HG03039 (cell line): ENCODE results near the gene NBL1.

Experiments used
- ATAC-seq: cut with Tn5 transposase; IDR thresholded peaks from one replicate; pipeline ENCODE4 v1.9.1; 2021; ENCODE audit warnings: mild to moderate bottlenecking, moderate library complexity; ENCODE audit not compliant: unreplicated experiment

The NBL1 gene

GRCh38 chr1:19695772-19696171 lies 51.7 kb downstream of the NBL1 start:
- ATAC-seq, result no peak

DNA sequence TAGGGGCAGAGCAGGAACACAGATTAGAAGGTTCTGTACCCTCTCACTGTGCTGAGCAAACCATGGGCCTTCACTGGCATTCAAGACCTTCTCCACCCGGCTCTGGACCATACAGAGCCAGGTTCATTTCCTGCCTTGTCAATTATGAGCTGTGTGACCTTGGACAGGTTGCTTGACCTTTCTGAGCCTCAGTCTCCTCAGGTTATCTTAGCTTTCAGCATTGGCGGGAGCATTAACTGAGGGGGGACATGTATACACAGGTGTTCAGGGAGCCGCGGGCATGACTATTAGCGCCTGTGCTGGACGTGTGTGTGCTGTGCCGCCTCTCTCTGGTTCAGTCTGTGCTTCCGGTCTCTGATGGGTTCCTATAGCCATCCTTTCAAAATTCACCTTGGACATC lies 52.7 kb downstream of the NBL1 start:
- ATAC-seq, result no peak

- ATAC-seq, result no peak
These were observed 54.1 kb downstream of the NBL1 start for GRCh38 chr1:19698181-19698580.

- ATAC-seq, result no peak
These were observed 56.1 kb downstream of the NBL1 start for GRCh38 chr1:19700079-19700777.

DNA sequence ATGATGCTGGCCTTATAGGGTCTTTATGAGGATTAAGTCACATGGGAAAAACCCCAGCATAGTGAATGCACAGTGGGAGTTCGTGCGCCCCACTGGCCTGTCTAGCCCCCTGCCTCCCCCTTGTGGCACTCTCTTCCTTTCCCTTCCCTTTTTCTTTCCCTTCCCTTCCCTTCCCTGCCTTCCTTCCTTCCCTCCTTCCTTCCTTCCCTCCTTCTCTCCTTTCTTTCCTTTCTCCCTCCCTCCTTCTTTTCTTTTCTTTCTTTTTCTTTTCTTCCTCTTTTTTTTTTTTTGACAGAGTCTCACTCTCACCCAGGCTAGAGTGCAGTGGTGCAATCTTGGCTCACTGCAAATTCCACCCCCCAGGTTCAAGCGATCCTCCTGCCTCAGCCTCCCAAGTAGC lies 59.2 kb downstream of the NBL1 start:
- no peak for ATAC-seq

DNA sequence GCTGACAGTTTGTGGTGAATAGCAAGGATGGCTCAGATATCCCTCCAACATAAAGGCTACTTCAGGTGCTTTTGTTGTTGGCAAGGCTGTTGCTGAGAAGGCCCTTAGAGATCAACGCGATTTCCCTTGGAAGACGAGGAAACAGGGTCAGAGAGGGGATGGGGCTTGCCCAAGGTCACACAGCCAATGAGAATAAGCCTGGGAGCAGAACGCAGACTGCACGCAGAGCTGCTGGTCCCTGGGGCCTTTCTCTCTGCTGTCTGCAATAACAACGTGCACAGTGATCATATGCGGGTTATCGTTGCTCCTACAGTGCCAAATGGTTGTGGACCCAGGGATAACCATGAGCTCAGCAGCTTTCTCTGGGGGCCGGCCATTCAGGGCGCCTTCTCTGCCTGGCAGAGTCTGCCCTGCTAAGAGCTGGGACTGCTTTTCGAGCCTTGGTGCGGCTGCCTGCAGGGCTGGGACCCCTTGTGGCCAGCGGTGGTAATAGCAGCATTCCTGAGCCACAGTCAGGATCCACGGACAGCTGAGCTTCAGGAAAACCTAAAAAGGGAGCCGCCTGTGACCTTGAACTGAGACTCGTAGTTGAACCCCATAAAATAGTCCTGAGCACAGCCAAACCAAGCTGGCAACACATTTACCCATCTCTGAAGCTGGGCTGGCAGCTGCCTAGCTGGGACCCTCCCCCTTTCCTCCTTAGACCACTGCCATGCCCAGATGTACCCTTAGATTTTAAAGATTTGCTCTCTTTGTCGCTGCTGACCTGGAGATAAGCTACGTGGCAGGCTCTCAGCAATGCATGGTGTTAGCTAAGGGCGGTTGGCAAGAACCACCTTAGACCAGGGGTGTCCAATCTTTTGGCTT lies 60.4 kb downstream of the NBL1 start:
- no peak for ATAC-seq

- no peak for ATAC-seq
These were observed 61.4 kb downstream of the NBL1 start for GRCh38 chr1:19705464-19705863.

GRCh38 chr1:19706136-19706535 lies 62.0 kb downstream of the NBL1 start:
- no peak for ATAC-seq
